ENCODE results near the gene SEC63.

The SEC63 gene

DNA sequence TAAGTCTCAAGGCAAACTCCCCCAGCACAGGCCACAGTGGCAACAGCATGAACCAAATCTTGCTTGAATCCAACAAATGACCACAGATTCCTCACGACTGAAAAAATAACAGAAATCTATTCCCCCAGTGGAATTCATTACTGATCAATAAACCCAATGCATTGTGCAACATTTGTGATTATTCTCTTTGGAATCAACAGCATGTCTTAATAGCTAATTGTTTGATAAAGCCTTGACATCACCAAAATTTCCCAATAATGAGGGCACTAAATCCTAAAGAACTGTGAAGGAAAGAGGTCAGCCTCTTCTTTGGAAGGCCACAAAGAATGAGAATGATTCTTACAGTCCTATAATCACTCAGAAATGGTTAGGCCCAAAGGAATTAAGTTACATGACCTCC lies 139.7 kb downstream of the SEC63 start:
- DNase-seq (ENCODE audit: low spot score): no peak

- DNase-seq (ENCODE audit: low spot score): no peak
Observed at GRCh38 chr6:107817784-107818183, 140.2 kb downstream of the SEC63 start.
